ENCODE measurements around the gene TXNRD3. TPM values are rescaled to one million over a fixed set of nuclear protein-coding genes. Genes with fewer than 3 reads are reported as not detected.

TXNRD3 gene
- total RNA-seq, 1 donor from 2014 or later = 5.0 TPM

DNA sequence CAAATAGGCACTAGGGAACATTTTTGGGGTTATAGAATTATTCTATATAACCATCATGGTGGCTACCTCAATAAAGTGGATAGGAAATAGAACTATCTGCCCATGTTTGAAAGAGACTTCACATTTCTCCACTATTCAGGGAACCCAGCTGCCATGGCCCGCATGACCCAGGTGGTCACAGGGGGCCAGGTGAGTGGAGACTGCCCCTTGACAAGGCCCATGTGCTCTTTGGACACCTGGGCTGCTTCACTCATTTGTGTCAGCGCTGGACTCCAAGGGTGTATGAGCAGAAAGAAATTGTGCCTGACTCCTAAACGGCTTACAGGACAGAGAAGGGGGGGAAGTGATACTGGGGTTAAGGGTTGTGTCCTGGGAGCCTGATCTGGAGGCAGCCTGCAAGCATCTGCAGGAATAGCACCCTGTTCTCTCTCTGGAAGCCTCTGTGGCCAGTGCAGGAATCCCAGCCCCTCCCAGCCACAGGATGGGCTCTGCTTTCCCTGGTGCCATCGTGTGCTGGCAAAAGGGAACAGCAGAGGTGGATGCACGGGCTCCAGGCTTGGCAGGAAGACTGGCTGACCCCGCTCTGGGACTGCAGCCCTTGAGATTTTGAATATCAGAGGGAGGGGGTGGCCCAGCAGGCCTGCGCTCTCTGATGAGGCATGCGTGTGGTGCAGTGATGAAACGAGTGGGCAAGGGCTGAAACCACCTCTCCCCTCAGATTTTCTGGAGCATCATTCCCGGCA is 87.1 kb downstream of the TXNRD3 start:
- DNase-seq = no peak
- peak; percentile 85 for ATAC-seq
- intact Hi-C loops (cut with micrococcal nuclease) = no loop called here

- ATAC-seq (no peak), DNase-seq (no peak)
- intact Hi-C loops (cut with micrococcal nuclease) = no loop called here
Observed at GRCh38 chr3:126562737-126563276, 92.1 kb downstream of the TXNRD3 start.

- ATAC-seq (no peak), DNase-seq (no peak)
- intact Hi-C loops (cut with micrococcal nuclease) = no loop called here
Observed at GRCh38 chr3:126558336-126559071, 96.4 kb downstream of the TXNRD3 start, which contains the start of gene C3orf22. Gene C3orf22, minus strand, starts transcription at chr3:126558932. Its CDS starts 5,542 bp downstream, at chr3:126553390.

GRCh38 chr3:126557761-126558160 is 97.2 kb downstream of the TXNRD3 start:
- intact Hi-C loops (cut with micrococcal nuclease) = no loop called here
- ATAC-seq (no peak), DNase-seq (no peak)

DNA sequence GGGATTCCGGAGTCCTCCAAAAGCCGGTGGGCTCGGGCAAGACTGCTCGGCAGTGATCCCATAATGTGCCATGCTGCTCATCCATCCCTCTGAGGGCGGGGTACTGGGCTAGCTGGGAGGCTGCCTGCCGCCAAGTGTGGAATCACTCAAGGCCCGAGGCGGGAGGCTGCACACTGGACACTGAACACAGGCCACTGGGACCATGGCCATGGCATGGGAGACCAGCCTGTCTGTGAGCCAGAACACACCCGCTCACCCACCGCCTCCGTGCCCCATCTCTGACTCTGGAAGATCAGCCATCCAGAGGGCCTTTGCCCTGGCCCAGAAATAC is 97.5 kb downstream of the TXNRD3 start:
- DNase-seq (no peak), ATAC-seq (no peak)
- intact Hi-C loops (cut with micrococcal nuclease) = no loop called here

Other genes starting within 250 kb of the TXNRD3 start
- 17.9 TPM for gene ZXDC, start 179.2 kb downstream of the TXNRD3 start, total RNA-seq
- not detected for gene UROC1, start 137.4 kb downstream of the TXNRD3 start, total RNA-seq
- gene CHST13, start 131.0 kb downstream of the TXNRD3 start, total RNA-seq = 0.45 TPM
- not detected for gene C3orf22, start 96.2 kb downstream of the TXNRD3 start, total RNA-seq
- 10.1 TPM for gene CHCHD6, start 49.1 kb upstream of the TXNRD3 start, total RNA-seq

Data from left ventricle myocardium superior (tissue), 1 donor.